AG20443 (cell line): ENCODE results near the gene AHNAK.
"Not testable (repeated sequence)": the region's sequence is repeated elsewhere in the genome, so short reads cannot be mapped to it uniquely, and the experiment has no call there.

ENCODE experiments used
- DNase-seq: peaks from one replicate; pipeline ENCODE4 v3.0.0; 2012; ENCODE audit warnings: low spot score, mixed read lengths

Gene AHNAK

GRCh38 chr11:62386083-62386482, 160.5 kb downstream of the AHNAK start:
- DNase-seq = not testable (repeated sequence)

GRCh38 chr11:62383822-62384221, 162.8 kb downstream of the AHNAK start:
- DNase-seq = no peak
